SK-N-SH (cell line): ENCODE data around the gene PDE2A. TPM values are rescaled to one million over a fixed set of nuclear protein-coding genes. Genes with fewer than 3 reads are reported as not detected.

Source experiments
- CTCF ChIA-PET: fragments of 300-600, 350-600 bp; formaldehyde crosslinking; extraction: SDS; loops from one replicate; lab custom pipeline; 2021; lab: Yijun Ruan, JAX
- POLR2A ChIA-PET: fragments of 350-600 bp; sonication (Branson Sonifier 250); formaldehyde crosslinking; extraction: SDS; loops from one replicate; lab custom pipeline; 2020; ENCODE audit warnings: antibody characterized with exemption, inconsistent platforms; lab: Yijun Ruan, JAX
- DNase-seq: peaks from one replicate; pipeline ENCODE4 v3.0.0; 2012
- H2AFZ ChIP-seq: fragments of 200-600 bp; sonication (generic); 2 replicates; pipeline ENCODE4 v1.8.1; 2016; ENCODE audit warnings: antibody characterized with exemption, mild to moderate bottlenecking, low read depth
- H3F3A ChIP-seq: fragments of 200-600 bp; sonication (generic); replicated peaks from 2 replicates; pipeline ENCODE3; 2016; ENCODE audit warnings: antibody characterized with exemption, mild to moderate bottlenecking; ENCODE audit not compliant: insufficient read depth
- H3K27ac ChIP-seq, 2 experiments: fragments of 200-500 bp in 1 of 2; fragments of 200-600 bp in 1 of 2; sonication (Bioruptor generic) in 1 of 2; sonication (generic), shearing (Covaris generic) in 1 of 2; 2 replicates each; pipeline versions ENCODE4 v1.5.1 to v1.6.1; 2014 to 2016; ENCODE audit warnings: low read depth in 2 of 2, inconsistent platforms in 1 of 2, low read length in 1 of 2, mild to moderate bottlenecking in 1 of 2, mixed read lengths in 1 of 2
- H3K27me3 ChIP-seq: fragments of 200-600 bp; sonication (generic), shearing (Covaris generic); 2 replicates; pipeline ENCODE4 v1.6.1; 2016; ENCODE audit warnings: mixed run types; ENCODE audit not compliant: insufficient read depth
- H3K36me3 ChIP-seq, 2 experiments: fragments of 200-500 bp in 1 of 2; fragments of 200-600 bp in 1 of 2; sonication (Bioruptor generic) in 1 of 2; sonication (generic) in 1 of 2; replicated peaks in 1 of 2; 2 replicates each; pipeline versions ENCODE3 to v1.5.1; 2014 to 2016; ENCODE audit warnings: low read length in 1 of 2, mild to moderate bottlenecking in 1 of 2; ENCODE audit not compliant: insufficient read depth in 2 of 2, control insufficient read depth in 1 of 2
- H3K4me1 ChIP-seq, 2 experiments: fragments of 200-500 bp in 1 of 2; fragments of 200-600 bp in 1 of 2; sonication (Bioruptor generic) in 1 of 2; sonication (generic), shearing (Covaris generic) in 1 of 2; 2 replicates each; pipeline versions ENCODE4 v1.5.1 to v1.6.1; 2014 to 2016; ENCODE audit warnings: low read depth in 1 of 2, low read length in 1 of 2, mixed run types in 1 of 2; ENCODE audit not compliant: insufficient read depth in 2 of 2, control insufficient read depth in 1 of 2
- H3K4me2 ChIP-seq: fragments of 200-600 bp; sonication (generic), shearing (Covaris generic); 2 replicates; pipeline ENCODE4 v1.6.1; 2017; ENCODE audit warnings: mixed run types
- H3K4me3 ChIP-seq, 2 experiments: fragments of 200-500 bp in 1 of 2; fragments of 200-600 bp in 1 of 2; sonication (Bioruptor generic) in 1 of 2; sonication (generic), shearing (Covaris generic) in 1 of 2; 2 replicates each; pipeline versions ENCODE4 v1.5.1 to v1.8.1; 2014 to 2016; ENCODE audit warnings: low read depth in 2 of 2, inconsistent platforms in 1 of 2, low read length in 1 of 2, mild to moderate bottlenecking in 1 of 2, mixed read lengths in 1 of 2, moderate library complexity in 1 of 2
- H3K79me2 ChIP-seq: fragments of 200-600 bp; sonication (generic); 2 replicates; pipeline ENCODE4 v1.8.1; 2017; ENCODE audit warnings: mild to moderate bottlenecking; ENCODE audit not compliant: insufficient read depth
- H3K9ac ChIP-seq: fragments of 200-600 bp; sonication (generic); 2 replicates; pipeline ENCODE4 v1.6.1; 2017; ENCODE audit warnings: mixed run types
- H3K9me2 ChIP-seq: fragments of 200-600 bp; sonication (generic); 2 replicates; pipeline ENCODE4 v1.6.1; 2017; ENCODE audit warnings: mixed run types
- H3K9me3 ChIP-seq: fragments of 200-600 bp; sonication (generic); 2 replicates; pipeline ENCODE4 v1.6.1; 2017; ENCODE audit warnings: mixed run types, mild to moderate bottlenecking, moderate library complexity
- H4K20me1 ChIP-seq: fragments of 200-600 bp; sonication (generic); 2 replicates; pipeline ENCODE4 v1.6.1; 2017; ENCODE audit warnings: mild to moderate bottlenecking, mixed run types; ENCODE audit not compliant: insufficient read depth
- CHD2 ChIP-seq: fragments of 150-350 bp; IDR thresholded peaks from 2 replicates; pipeline ENCODE4 v1.6.1; 2018; ENCODE audit warnings: low read length; ENCODE audit not compliant: partially characterized antibody
- CTCF ChIP-seq: fragments of 200-600 bp; sonication (generic); IDR thresholded peaks from 2 replicates; pipeline ENCODE4 v1.6.1; 2017; ENCODE audit warnings: antibody characterized with exemption, mild to moderate bottlenecking, moderate library complexity
- ELF1 ChIP-seq: IDR thresholded peaks from 2 replicates; pipeline ENCODE4 v1.4.0; 2012
- EP300 ChIP-seq, 2 experiments: IDR thresholded peaks; 2 replicates each; pipeline versions ENCODE4 v1.4.0 to v1.6.1; 2012; ENCODE audit warnings: borderline replicate concordance in 1 of 2, low read depth in 1 of 2, low read length in 1 of 2
- EZH2phosphoT487 ChIP-seq: fragments of 200-600 bp; sonication (generic); IDR thresholded peaks from 2 replicates; pipeline ENCODE4 v1.6.1; 2017; ENCODE audit warnings: low read depth, mixed run types, mild to moderate bottlenecking, antibody characterized with exemption, moderate library complexity, borderline replicate concordance
- FOSL2 ChIP-seq: IDR thresholded peaks from 2 replicates; pipeline ENCODE4 v1.4.0; 2012; ENCODE audit warnings: low read depth, mild to moderate bottlenecking, moderate library complexity, borderline replicate concordance
- GABPA ChIP-seq: IDR thresholded peaks from 2 replicates; pipeline ENCODE4 v1.4.0; 2012; ENCODE audit warnings: low read depth, mild to moderate bottlenecking
- GATA2 ChIP-seq: sonication (generic); formaldehyde crosslinking; IDR thresholded peaks from 2 replicates; pipeline ENCODE4 v1.5.0; 2020; ENCODE audit warnings: mild to moderate bottlenecking, missing genetic modification reagents
- MAX ChIP-seq: IDR thresholded peaks from 2 replicates; pipeline ENCODE4 v1.4.0; 2012; ENCODE audit warnings: low read depth
- MEF2A ChIP-seq: IDR thresholded peaks from 2 replicates; pipeline ENCODE4 v1.4.0; 2012; ENCODE audit warnings: low read depth, borderline replicate concordance
- MXI1 ChIP-seq: IDR thresholded peaks from 2 replicates; pipeline ENCODE4 v1.6.1; 2012; ENCODE audit warnings: mild to moderate bottlenecking, low read depth, low read length, improper control_type of control experiment
- REST ChIP-seq: IDR thresholded peaks from 2 replicates; pipeline ENCODE4 v1.6.1; 2012; ENCODE audit warnings: mild to moderate bottlenecking, low read depth, low read length, moderate library complexity
- RFX5 ChIP-seq: IDR thresholded peaks from 2 replicates; pipeline ENCODE4 v1.6.1; 2012; ENCODE audit warnings: mild to moderate bottlenecking, improper control_type of control experiment, low read length
- RXRA ChIP-seq: IDR thresholded peaks from 2 replicates; pipeline ENCODE4 v1.4.0; 2012; ENCODE audit warnings: low read depth, mild to moderate bottlenecking, borderline replicate concordance
- TAF1 ChIP-seq: IDR thresholded peaks from 2 replicates; pipeline ENCODE4 v1.6.1; 2012; ENCODE audit warnings: low read depth, mild to moderate bottlenecking, low read length, moderate library complexity, borderline replicate concordance
- TEAD4 ChIP-seq: IDR thresholded peaks from 2 replicates; pipeline ENCODE4 v1.4.0; 2012; ENCODE audit warnings: mild to moderate bottlenecking, borderline replicate concordance; ENCODE audit not compliant: insufficient read depth
- USF1 ChIP-seq: IDR thresholded peaks from 2 replicates; pipeline ENCODE4 v1.4.0; 2012; ENCODE audit warnings: low read depth, borderline replicate concordance
- YY1 ChIP-seq: IDR thresholded peaks from 2 replicates; pipeline ENCODE4 v1.4.0; 2012; ENCODE audit warnings: low read depth, mild to moderate bottlenecking
- WGBS: methylation state at CpG from one replicate; pipeline ENCODE4 v1.1.6; 2017; ENCODE audit warnings: low lambda C conversion rate; 5-methylcytosine and 5-hydroxymethylcytosine counted together
- polyA plus RNA-seq, 3 experiments: library from polyadenylated mRNA; depleted of rRNA; stranded (reverse); fragments of >200 nt; gene quantifications; 2 replicates each; pipeline ENCODE4 v1.2.3, GENCODE V29; 2012

PDE2A gene
- polyA plus RNA-seq, 1 of the 3 experiments (the other 2 are of a cell fraction): 0.43 TPM

GRCh38 chr11:72680624-72681158, 6.5 kb upstream of the PDE2A start:
- 81% methylated on average over 4 of the region's 6 CpGs for WGBS
- Histone ChIP-seq H3K9ac (no peak overlapping the region), H3K9me3 (no peaks in the 10 kb centered on the region), H4K20me1 (peaks cover 16% of the 10 kb centered on the region), H3K9me2 (no peaks in the 10 kb centered on the region), H3K79me2 (no peaks in the 10 kb centered on the region), H3K4me1 (peaks cover 0 to 1% of the 10 kb centered on the region in 2 experiments; a peak in 1 of 4 replicates), H3K36me3 (peaks cover 0 to 5% of the 10 kb centered on the region in 2 experiments), H3K27me3 (no peaks in the 10 kb centered on the region), H2AFZ (no peak overlapping the region), H3K4me2 (no peak overlapping the region), H3F3A (no peaks in the 10 kb centered on the region), H3K27ac (no peak overlapping the region), H3K4me3 (no peak overlapping the region)
- ChIA-PET CTCF (interaction anchor here (0.7 to 12.2 kb wide), 14 partner anchors 9 to 210 kb away, joined by 3 to 207 read pairs (median 4); no protein-coding TSS in a partner anchor), POLR2A (interaction anchor here (0.9 kb wide), 1 partner anchor 113 kb away, joined by 3 read pairs; the partner anchor contains the start of gene STARD10)
- no peak for DNase-seq
- TF ChIP-seq MEF2A (no peak), MAX (no peak), GATA2 (CRISPR knock-in tag) (no peak), GABPA (no peak), RFX5 (no peak), TEAD4 (no peak), ELF1 (no peak), CHD2 (no peak), FOSL2 (no peak), USF1 (no peak), MXI1 (no peak), RXRA (no peak), TAF1 (no peak), YY1 (no peak), EZH2phosphoT487 (no peak), REST (no peak), CTCF (no peak), EP300 (IDR thresholded peaks at IDR 0.05; ENCODE audit: borderline replicate concordance in 1 of 2, low read depth in 1 of 2, low read length in 1 of 2) (no peak)
